Stimulated activated CD4-positive, alpha-beta T cell treated with anti-CD3 and anti-CD28 coated beads, Interleukin-4, amount 100 ng/mL, for 1 hour (primary cell): Measurements from ENCODE around the gene PRPSAP1.
"Not testable (repeated sequence)": the region's sequence is repeated elsewhere in the genome, so short reads cannot be mapped to it uniquely, and the experiment has no call there.

ENCODE experiments used
- DNase-seq: peaks from one replicate; pipeline ENCODE4 v3.0.0-alpha.2; 2020

PRPSAP1 gene

GRCh38 chr17:76382803-76383545 is 29.3 kb upstream of the PRPSAP1 start:
- peak; percentile 68 for DNase-seq

DNA sequence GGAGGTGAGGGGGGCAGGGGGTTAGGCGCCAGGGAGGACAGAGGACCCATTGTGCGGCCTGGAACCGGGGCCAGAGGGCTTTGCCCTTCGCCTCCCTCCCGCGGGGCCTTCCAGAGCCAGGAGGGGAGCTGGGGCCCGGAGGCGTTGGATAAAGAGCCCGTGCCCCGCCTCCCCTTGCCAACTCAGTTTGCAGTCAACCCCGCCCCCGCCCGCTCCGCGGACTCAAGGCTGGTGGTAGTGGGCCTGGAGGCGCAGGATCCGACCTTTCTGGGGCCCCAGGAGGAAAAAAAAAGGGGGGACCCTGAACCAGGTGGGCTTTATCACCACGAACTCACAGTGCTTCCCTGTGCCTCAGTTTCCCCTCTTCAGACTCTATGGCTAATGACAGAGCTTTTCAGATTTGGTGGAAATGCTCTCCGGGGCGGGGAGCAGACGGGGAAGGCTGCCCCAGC is 28.7 kb upstream of the PRPSAP1 start:
- peak; percentile 46 for DNase-seq

DNA sequence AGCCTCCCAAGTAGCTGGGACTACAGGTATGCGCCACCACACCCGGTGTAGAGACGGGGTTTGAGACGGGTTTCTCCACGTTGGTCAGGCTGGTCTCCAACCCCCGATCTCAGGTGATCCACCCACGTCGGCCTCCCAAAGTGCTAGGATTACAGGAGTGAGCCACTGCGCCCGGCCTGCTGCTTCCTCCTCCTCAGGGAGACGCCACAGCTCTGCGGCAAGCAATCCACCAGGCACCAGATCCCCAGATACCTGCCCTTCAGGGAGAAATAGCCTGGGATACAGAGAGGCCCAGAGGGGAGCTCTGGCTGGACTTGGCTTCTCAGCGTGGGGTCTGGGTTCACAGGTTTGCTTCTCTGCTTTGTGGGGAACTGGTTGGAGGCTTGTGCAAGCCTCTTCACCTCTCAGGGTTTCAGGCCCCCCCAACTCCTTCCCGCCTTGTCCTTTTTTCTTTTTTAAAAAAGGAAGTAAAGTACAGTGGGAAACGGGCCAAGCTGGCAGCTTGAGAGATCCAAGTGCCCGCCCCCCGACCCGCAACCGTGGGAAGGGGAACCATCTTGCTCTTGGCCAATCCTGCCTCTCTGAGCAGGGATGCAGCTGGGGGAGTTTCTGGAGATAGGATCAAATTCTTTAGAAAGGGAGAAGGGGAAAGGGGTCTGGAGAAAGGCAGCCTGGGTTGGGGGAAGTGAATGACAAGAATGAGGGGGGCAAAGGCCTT is 28.1 kb upstream of the PRPSAP1 start:
- DNase-seq, result no peak

DNA sequence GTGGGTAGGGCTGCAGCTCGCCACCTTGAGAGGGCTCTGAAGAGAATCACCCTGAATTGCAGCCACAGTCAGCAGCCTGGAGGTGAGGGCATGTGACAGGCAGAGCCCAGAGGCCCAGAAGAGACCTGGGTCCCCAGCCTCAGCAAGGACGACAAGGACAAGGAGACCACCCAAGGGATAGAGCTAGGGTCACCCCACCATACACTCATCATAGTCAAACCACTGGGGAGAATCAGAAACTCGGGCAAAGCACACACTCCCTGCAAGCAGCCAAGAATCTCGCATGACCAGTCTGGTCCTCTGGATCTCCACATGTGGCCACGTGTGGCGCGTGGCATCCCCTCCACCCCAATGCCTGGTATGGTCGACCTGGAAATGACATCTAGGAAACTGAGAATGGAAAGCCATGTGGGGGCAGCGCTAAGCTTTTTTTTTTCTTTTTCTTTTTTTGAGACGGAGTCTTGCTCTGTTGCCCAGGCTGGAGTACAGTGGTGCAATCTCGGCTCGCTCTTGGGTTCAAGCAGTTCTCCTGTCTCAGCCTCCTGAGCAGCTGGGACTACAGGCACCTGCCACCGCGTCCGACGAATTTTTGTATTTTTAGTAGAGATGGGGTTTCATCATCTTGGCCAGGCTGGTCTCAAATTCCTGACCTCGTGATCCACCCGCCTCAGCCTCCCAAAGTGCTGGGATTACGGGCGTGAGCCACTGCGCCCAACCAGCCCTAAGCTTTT is 26.1 kb upstream of the PRPSAP1 start:
- DNase-seq, result no peak

DNA sequence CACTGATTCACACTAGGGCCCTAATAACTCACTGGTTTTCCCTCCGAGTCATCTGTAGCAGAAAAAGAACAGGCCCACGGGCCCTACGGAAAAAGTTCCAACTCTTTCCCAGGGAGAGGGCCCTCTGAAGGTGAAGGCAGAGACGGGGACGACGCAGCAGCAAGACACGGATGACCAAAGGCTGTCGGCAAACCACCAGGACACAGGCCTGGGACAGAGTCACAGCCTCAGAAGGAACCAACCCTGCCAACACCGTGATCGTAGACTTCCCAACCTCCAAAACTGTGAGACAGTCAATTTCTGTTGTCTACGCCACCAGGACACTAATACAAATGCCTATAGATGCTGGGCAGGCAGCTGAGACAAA is 25.5 kb upstream of the PRPSAP1 start:
- DNase-seq, result no peak

DNA sequence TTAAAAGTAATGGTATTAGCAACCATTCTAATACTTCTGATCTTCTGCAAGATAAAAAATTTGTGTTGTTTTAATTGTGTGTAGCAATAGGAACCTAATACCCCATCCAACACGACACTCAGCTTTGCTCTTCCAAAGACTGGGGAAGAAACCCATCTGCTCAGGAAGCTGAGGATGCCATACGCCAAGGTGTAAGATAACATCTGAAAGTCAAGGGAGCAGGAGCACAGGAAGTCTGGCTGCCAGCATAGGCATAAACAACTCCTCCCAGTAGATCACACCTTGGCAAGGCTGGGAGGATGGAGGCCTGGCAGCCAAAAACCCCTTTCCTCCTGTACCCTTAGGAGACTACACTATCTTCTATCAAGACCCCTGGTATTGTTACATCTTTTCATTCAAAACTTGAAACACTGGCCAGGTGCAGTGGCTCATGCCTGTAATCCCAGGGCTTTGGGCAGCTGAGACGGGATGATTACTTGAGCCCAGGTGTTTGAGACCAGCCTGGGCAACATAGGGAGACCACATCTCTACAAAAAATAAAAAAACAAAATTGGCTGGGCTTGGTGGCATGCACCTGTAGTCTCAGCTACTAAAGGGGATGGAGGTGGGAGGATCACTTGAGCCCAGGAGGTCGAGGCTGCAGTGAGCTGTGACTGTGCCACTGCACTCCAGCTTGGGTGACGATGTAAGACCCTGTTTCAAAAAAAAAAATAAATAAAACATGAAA is 25.0 kb upstream of the PRPSAP1 start:
- DNase-seq, result no peak

GRCh38 chr17:76376318-76377133 is 22.8 kb upstream of the PRPSAP1 start:
- DNase-seq, result no peak

GRCh38 chr17:76371656-76372628 is 18.2 kb upstream of the PRPSAP1 start:
- no peak for DNase-seq

GRCh38 chr17:76370261-76370993 is 16.7 kb upstream of the PRPSAP1 start:
- no peak for DNase-seq

- DNase-seq, result no peak
Observed at GRCh38 chr17:76369804-76370203, 16.1 kb upstream of the PRPSAP1 start.

DNA sequence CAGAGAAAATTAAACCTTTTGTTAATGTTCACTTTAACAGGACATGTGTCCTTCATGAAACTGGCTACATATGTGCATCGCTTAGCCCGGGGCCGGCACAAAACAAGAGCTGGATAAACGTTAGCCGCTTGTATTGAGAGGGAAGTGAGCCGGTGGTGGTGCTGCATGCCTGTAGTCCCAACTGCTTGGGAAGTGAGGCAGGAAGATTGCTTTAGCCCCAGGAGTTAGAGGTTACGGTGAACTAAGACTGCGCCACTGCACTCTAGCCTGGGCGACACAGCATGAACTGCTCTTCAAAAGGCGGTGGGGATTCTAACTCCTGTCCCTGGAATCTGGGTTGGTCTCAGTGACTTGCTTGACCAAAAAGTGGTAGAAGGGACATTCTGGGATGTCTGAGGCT is 15.7 kb upstream of the PRPSAP1 start:
- no peak for DNase-seq

GRCh38 chr17:76368545-76368944 is 14.8 kb upstream of the PRPSAP1 start:
- DNase-seq, result no peak

GRCh38 chr17:76367642-76368041 is 13.9 kb upstream of the PRPSAP1 start:
- DNase-seq, result no peak

DNA sequence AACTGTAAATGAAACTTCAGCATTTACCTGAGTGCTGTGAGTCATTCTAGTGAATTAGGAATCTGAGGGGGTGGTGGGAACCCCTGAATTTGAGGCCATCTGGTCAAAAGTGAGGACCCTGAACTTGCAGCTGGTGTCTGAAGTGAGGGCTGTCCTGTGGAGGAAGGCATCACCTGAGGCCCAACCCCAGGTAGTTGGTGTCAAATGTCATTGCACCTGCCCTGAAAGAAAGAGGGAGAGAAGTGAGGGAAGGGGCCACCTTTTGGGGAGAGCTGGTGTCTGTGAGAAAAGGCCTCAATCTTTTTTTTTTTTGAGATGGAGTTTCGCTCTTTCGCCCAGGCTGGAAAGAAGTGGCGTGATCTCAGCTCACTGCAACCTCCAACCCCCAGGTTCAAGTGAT is 12.5 kb upstream of the PRPSAP1 start:
- no peak for DNase-seq

DNA sequence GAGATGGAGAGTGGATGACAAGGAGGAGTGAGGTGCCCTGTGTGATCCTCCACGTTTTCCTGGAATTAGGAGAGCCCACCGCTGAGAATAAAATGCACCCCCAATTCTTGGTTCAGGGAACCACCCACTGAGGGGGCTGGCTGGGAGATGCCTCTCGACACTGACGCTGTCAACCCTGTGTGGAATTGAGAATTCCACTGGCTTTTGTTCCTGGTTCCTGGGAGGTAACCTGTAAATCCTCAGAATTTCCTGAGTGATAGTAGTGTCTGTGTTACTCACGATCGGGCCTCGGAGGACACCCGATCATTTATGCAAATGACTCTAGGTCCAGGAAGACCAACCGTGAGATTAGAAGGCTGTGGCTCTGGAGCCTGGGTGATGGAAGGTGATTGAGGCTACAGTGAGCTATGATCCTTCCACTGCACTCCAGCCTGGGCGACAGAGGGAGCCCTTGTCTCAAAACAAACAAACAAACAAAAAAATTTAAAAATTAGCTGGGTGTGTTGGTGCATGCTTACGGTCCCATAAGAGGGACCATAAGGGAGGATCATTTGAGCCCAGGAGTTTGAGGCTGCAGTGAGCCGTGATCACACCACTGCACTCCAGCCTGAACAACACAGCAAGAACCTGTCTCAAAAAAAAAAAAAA is 11.7 kb upstream of the PRPSAP1 start:
- no peak for DNase-seq

DNA sequence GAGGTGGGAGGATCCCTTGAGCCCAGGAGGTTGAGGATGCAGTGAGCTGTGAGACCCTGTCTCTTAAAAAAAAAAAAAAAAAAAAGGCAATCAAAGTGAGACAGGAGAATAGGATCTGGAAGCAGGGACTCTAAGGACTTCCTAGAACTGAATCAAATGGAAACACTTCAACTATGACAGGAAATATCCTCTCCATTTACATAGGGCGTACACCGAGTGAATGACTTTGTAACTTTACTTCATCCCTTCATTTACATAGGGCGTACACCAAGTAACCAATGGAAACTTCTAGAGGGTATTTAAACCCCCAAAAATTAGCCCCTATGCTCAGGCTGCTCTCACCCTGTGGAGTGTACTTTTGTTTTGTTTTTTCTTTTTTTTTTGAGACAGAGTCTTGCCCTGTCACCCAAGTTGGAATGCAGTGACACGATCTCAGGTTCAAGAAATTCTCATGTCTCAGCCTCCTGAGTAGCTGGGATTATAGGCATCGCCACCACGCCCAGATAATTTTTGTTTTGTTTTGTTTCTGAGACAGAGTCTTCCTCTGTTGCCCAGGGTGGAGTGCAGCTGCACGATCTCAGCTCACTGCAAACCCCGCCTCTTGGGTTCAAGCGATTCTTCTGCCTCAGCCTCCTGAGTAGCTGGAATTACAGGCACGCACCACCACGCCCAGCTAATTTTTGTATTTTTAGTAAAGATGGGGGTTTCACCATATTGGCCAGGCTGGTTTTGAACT is 9.6 kb upstream of the PRPSAP1 start:
- no peak for DNase-seq

DNA sequence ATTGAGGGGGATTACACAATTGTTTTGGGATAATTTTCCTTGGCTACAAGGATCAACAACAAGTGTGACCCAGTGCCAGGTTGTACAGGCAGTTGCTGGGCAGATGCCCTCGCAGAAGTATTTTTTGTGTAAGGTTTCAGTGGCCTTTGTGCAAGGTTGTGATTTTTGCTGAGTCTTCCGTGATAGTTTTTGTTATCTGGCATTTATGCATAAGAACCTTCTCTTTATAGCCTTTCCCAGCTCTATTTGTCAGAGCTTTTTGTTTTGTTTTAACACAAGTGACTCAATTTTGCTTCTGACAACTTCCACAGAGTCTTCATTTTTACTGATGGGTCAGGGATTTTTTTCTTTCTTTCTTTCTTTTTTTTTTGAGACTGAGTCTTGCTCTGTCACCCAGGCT is 6.7 kb upstream of the PRPSAP1 start:
- no peak for DNase-seq

DNA sequence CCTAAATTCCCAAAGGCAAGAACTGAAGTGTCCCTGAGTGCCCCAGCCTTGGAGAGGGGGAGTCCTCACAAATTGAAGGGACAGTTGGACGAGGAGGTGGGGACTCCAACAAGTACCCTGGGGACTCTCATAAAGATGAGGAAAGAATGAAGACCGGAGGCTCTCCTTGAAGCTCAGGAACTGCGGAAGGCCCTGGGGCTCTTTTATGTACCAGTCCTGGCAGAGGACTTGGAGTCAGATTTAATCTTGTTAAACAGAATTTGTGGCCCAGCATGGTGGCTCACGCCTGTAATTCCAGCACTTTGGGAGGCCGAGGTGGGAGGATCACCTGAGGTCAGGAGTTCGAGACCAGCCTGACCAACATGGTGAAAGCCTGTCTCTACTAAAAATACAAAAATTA is 6.1 kb upstream of the PRPSAP1 start:
- DNase-seq, result not testable (repeated sequence)

GRCh38 chr17:76359375-76359774 is 5.7 kb upstream of the PRPSAP1 start:
- DNase-seq, result no peak
